Measurements from ENCODE around the gene ATOX1.

GRCh38 chr5:151758430-151759241, at the start of gene ATOX1:
- 0 out of 2 replicates have a peak, but pooled peaks have one; percentile 66 for TF ChIP-seq ZNF563 (CRISPR knock-in tag; IDR thresholded peaks at IDR 0.05)
- TF ChIP-seq ZNF274 (CRISPR knock-in tag; IDR thresholded peaks at IDR 0.05), result peak; percentile 72; the same call in 1 of the 2 replicates
- peak; percentile 67; the same call in 1 of the 2 replicates for TF ChIP-seq ZNF333 (CRISPR knock-in tag; IDR thresholded peaks at IDR 0.05; ENCODE audit: borderline replicate concordance)
- TF ChIP-seq SRF (IDR thresholded peaks at IDR 0.05; ENCODE audit: low read depth, low read length), result no peak
- peak; percentile 41 for TF ChIP-seq CTCF (CRISPR knock-in tag; IDR thresholded peaks at IDR 0.05)

Measured in HepG2 (cell line).